Measurements from ENCODE around the gene SPATA46. TPM values are rescaled to one million over a fixed set of nuclear protein-coding genes. Genes with fewer than 3 reads are reported as not detected.
A peak's percentile ranks its signal among the peaks of the same experiment; 100 is the strongest.

SPATA46 gene
- total RNA-seq, 2 experiments from 2014 or later = not detected

- Mint-ChIP-seq H3K4me1 (ENCODE audit: low read depth) (no peaks in the 10 kb centered on the region), H3K27ac (no peak overlapping the region)
- CTCF ChIA-PET = no interaction called here
Measured at GRCh38 chr1:162405800-162406199, 29.1 kb upstream of the SPATA46 start.

GRCh38 chr1:162404550-162405160, 28.0 kb upstream of the SPATA46 start:
- no peak for DNase-seq
- Mint-ChIP-seq H3K4me3 (no peak overlapping the region), H3K27ac (no peak overlapping the region), H3K36me3 (ENCODE audit: low read depth) (no peaks in the 10 kb centered on the region), H3K27me3 (ENCODE audit: low read depth) (peaks cover 12% of the 10 kb centered on the region), H3K9me3 (no peaks in the 10 kb centered on the region), H3K4me1 (ENCODE audit: low read depth) (no peaks in the 10 kb centered on the region)
- intact Hi-C loops (cut with micrococcal nuclease) = no loop called here
- CTCF ChIA-PET = no interaction called here

More at GRCh38 chr1:162405800-162406199, 29.1 kb upstream of the SPATA46 start:
- H3K36me3 Mint-ChIP-seq (ENCODE audit: low read depth) = no peaks in the 10 kb centered on the region
- DNase-seq = no peak
- intact Hi-C loops (cut with micrococcal nuclease) = no loop called here
- no peak overlapping the region for H3K4me3 Mint-ChIP-seq
- peaks cover 17% of the 10 kb centered on the region for H3K27me3 Mint-ChIP-seq (ENCODE audit: low read depth)
- no peaks in the 10 kb centered on the region for H3K9me3 Mint-ChIP-seq

GRCh38 chr1:162400790-162401355, 24.2 kb upstream of the SPATA46 start:
- no peak overlapping the region for H3K4me3 Mint-ChIP-seq
- no peaks in the 10 kb centered on the region for H3K4me1 Mint-ChIP-seq (ENCODE audit: low read depth)

GRCh38 chr1:162398999-162399580, 22.4 kb upstream of the SPATA46 start:
- H3K4me1 Mint-ChIP-seq (ENCODE audit: low read depth) = no peaks in the 10 kb centered on the region
- H3K27me3 Mint-ChIP-seq (ENCODE audit: low read depth) = peaks cover 14% of the 10 kb centered on the region
- DNase-seq = no peak
- intact Hi-C loops (cut with micrococcal nuclease) = loop anchor here (10.0 kb wide), 1 partner anchor 244 kb away; no protein-coding TSS in a partner anchor
- no peak overlapping the region for H3K4me3 Mint-ChIP-seq
- H3K27ac Mint-ChIP-seq = no peak overlapping the region
- CTCF ChIA-PET = no interaction called here
- H3K36me3 Mint-ChIP-seq (ENCODE audit: low read depth) = no peaks in the 10 kb centered on the region
- no peaks in the 10 kb centered on the region for H3K9me3 Mint-ChIP-seq

More at GRCh38 chr1:162400790-162401355, 24.2 kb upstream of the SPATA46 start:
- Mint-ChIP-seq H3K27ac (no peak overlapping the region), H3K36me3 (ENCODE audit: low read depth) (no peaks in the 10 kb centered on the region), H3K27me3 (ENCODE audit: low read depth) (peaks cover 17% of the 10 kb centered on the region), H3K9me3 (no peaks in the 10 kb centered on the region)
- DNase-seq = no peak
- intact Hi-C loops (cut with micrococcal nuclease) = no loop called here
- CTCF ChIA-PET = no interaction called here

- intact Hi-C loops (cut with micrococcal nuclease) = loop anchor here (10.0 kb wide), 1 partner anchor 243 kb away; no protein-coding TSS in a partner anchor
Measured at GRCh38 chr1:162397943-162398560, 21.4 kb upstream of the SPATA46 start.

GRCh38 chr1:162397039-162397448, 20.4 kb upstream of the SPATA46 start:
- CTCF ChIA-PET = interaction anchor here (1.0 kb wide), 1 partner anchor 341 kb away, joined by 4 read pairs; no protein-coding TSS in a partner anchor
- H3K4me1 Mint-ChIP-seq (ENCODE audit: low read depth) = no peaks in the 10 kb centered on the region
- no peak overlapping the region for H3K27ac Mint-ChIP-seq
- no peaks in the 10 kb centered on the region for H3K9me3 Mint-ChIP-seq
- no peaks in the 10 kb centered on the region for H3K36me3 Mint-ChIP-seq (ENCODE audit: low read depth)
- DNase-seq = no peak
- no peak overlapping the region for H3K4me3 Mint-ChIP-seq
- H3K27me3 Mint-ChIP-seq (ENCODE audit: low read depth) = peaks cover 11% of the 10 kb centered on the region
- intact Hi-C loops (cut with micrococcal nuclease) = loop anchor here (10.0 kb wide), 1 partner anchor 242 kb away; no protein-coding TSS in a partner anchor

More at GRCh38 chr1:162397943-162398560, 21.4 kb upstream of the SPATA46 start:
- no peak for DNase-seq
- Mint-ChIP-seq H3K4me3 (no peak overlapping the region), H3K27me3 (ENCODE audit: low read depth) (peaks cover 14% of the 10 kb centered on the region), H3K4me1 (ENCODE audit: low read depth) (no peaks in the 10 kb centered on the region), H3K36me3 (ENCODE audit: low read depth) (no peaks in the 10 kb centered on the region), H3K27ac (no peak overlapping the region), H3K9me3 (no peaks in the 10 kb centered on the region)
- CTCF ChIA-PET = interaction anchor here (1.0 kb wide), 2 partner anchors 342 to 345 kb away, joined by 3 to 4 read pairs; no protein-coding TSS in a partner anchor

- H3K4me1 Mint-ChIP-seq (ENCODE audit: low read depth) = no peaks in the 10 kb centered on the region
- H3K27ac Mint-ChIP-seq = no peak overlapping the region
- no peaks in the 10 kb centered on the region for H3K36me3 Mint-ChIP-seq (ENCODE audit: low read depth)
- intact Hi-C loops (cut with micrococcal nuclease) = loop anchor here (10.0 kb wide), 1 partner anchor 242 kb away; no protein-coding TSS in a partner anchor
- no peak overlapping the region for H3K4me3 Mint-ChIP-seq
- CTCF ChIA-PET = interaction anchor here (1.1 kb wide), 1 partner anchor 39 kb away, joined by 4 read pairs; no protein-coding TSS in a partner anchor
- H3K9me3 Mint-ChIP-seq = no peaks in the 10 kb centered on the region
- DNase-seq = no peak
- peaks cover 11% of the 10 kb centered on the region for H3K27me3 Mint-ChIP-seq (ENCODE audit: low read depth)
Measured at GRCh38 chr1:162396201-162396906, 19.7 kb upstream of the SPATA46 start.

GRCh38 chr1:162391790-162392563, 15.3 kb upstream of the SPATA46 start:
- no peaks in the 10 kb centered on the region for H3K9me3 Mint-ChIP-seq

GRCh38 chr1:162390396-162391185, 13.9 kb upstream of the SPATA46 start:
- CTCF ChIA-PET = interaction anchor here (1.2 to 2.1 kb wide), 5 partner anchors 10 to 334 kb away, joined by 3 to 10 read pairs (median 4); no protein-coding TSS in a partner anchor
- peaks cover 14% of the 10 kb centered on the region for H3K27me3 Mint-ChIP-seq (ENCODE audit: low read depth)
- no peaks in the 10 kb centered on the region for H3K9me3 Mint-ChIP-seq
- H3K27ac Mint-ChIP-seq = no peak overlapping the region
- intact Hi-C loops (cut with micrococcal nuclease) = loop anchor here (10.0 kb wide), 1 partner anchor 236 kb away; no protein-coding TSS in a partner anchor
- H3K4me1 Mint-ChIP-seq (ENCODE audit: low read depth) = no peaks in the 10 kb centered on the region
- no peak for DNase-seq
- H3K4me3 Mint-ChIP-seq = no peak overlapping the region
- H3K36me3 Mint-ChIP-seq (ENCODE audit: low read depth) = no peaks in the 10 kb centered on the region

More at GRCh38 chr1:162391790-162392563, 15.3 kb upstream of the SPATA46 start:
- Mint-ChIP-seq H3K4me1 (ENCODE audit: low read depth) (no peaks in the 10 kb centered on the region), H3K4me3 (no peak overlapping the region), H3K27ac (no peak overlapping the region), H3K27me3 (ENCODE audit: low read depth) (peaks cover 14% of the 10 kb centered on the region), H3K36me3 (ENCODE audit: low read depth) (no peaks in the 10 kb centered on the region)
- DNase-seq = peak; percentile 48
- CTCF ChIA-PET = interaction anchor here (0.6 to 2.1 kb wide), 8 partner anchors 11 to 433 kb away, joined by 3 to 6 read pairs (median 4); no protein-coding TSS in a partner anchor
- intact Hi-C loops (cut with micrococcal nuclease) = loop anchor here (1.0 to 10.0 kb wide), 3 partner anchors 237 to 600 kb away; no protein-coding TSS in a partner anchor

- intact Hi-C loops (cut with micrococcal nuclease) = loop anchor here (10.0 kb wide), 1 partner anchor 235 kb away; no protein-coding TSS in a partner anchor
- DNase-seq = no peak
- H3K4me3 Mint-ChIP-seq = no peak overlapping the region
- H3K9me3 Mint-ChIP-seq = no peaks in the 10 kb centered on the region
- H3K4me1 Mint-ChIP-seq (ENCODE audit: low read depth) = no peaks in the 10 kb centered on the region
- CTCF ChIA-PET = interaction anchor here (1.3 to 1.9 kb wide), 2 partner anchors 17 to 334 kb away, joined by 4 to 10 read pairs; no protein-coding TSS in a partner anchor
- no peak overlapping the region for H3K27ac Mint-ChIP-seq
- peaks cover 14% of the 10 kb centered on the region for H3K27me3 Mint-ChIP-seq (ENCODE audit: low read depth)
- H3K36me3 Mint-ChIP-seq (ENCODE audit: low read depth) = no peaks in the 10 kb centered on the region
Measured at GRCh38 chr1:162389971-162390370, 13.3 kb upstream of the SPATA46 start.

Data from activated naive CD4-positive, alpha-beta T cell treated with anti-CD3 and anti-CD28 coated beads for 36 hours (primary cell).